NB4 (cell line): ENCODE data around the gene AP3S1.

Experiments
- MYC ChIP-seq: IDR thresholded peaks from 2 replicates; pipeline ENCODE4 v1.6.1; 2011; ENCODE audit warnings: low read depth, low read length
- POLR2A ChIP-seq: IDR thresholded peaks from 2 replicates; pipeline ENCODE4 v1.6.1; 2011; ENCODE audit warnings: mild to moderate bottlenecking; ENCODE audit not compliant: insufficient read length; ENCODE audit errors: extremely low read depth
- TF ChIP-seq, protein P1 (sequence below): IDR thresholded peaks from one replicate; pipeline ENCODE4 v1.5.1; 2012; ENCODE audit warnings: low read depth, low read length
- TF ChIP-seq, protein P2 (sequence below): IDR thresholded peaks from 2 replicates; pipeline ENCODE4 v1.6.1; 2011; ENCODE audit warnings: low read depth, low read length

DNA sequence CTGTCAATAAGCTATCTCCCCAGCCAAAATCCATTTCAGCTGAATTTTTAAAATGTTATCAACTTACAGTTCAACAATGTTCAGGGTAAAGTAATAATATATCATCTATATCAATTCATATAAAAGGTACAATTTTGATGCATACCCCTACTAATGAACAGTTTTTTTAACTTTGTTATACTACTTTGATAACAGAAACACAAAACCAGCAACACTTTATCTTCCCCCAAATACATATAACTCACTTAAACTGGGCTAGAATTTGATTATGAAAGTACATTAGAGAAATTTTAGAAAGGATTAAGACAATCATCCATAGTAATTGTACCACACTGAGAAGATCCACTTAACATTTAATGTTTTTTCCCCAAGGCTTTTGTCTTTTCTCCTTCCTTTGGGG is 30.3 kb upstream of the AP3S1 start:
- TF ChIP-seq, protein P1, sequence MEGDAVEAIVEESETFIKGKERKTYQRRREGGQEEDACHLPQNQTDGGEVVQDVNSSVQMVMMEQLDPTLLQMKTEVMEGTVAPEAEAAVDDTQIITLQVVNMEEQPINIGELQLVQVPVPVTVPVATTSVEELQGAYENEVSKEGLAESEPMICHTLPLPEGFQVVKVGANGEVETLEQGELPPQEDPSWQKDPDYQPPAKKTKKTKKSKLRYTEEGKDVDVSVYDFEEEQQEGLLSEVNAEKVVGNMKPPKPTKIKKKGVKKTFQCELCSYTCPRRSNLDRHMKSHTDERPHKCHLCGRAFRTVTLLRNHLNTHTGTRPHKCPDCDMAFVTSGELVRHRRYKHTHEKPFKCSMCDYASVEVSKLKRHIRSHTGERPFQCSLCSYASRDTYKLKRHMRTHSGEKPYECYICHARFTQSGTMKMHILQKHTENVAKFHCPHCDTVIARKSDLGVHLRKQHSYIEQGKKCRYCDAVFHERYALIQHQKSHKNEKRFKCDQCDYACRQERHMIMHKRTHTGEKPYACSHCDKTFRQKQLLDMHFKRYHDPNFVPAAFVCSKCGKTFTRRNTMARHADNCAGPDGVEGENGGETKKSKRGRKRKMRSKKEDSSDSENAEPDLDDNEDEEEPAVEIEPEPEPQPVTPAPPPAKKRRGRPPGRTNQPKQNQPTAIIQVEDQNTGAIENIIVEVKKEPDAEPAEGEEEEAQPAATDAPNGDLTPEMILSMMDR: no peak
- TF ChIP-seq POLR2A: no peak
- TF ChIP-seq, protein P2, sequence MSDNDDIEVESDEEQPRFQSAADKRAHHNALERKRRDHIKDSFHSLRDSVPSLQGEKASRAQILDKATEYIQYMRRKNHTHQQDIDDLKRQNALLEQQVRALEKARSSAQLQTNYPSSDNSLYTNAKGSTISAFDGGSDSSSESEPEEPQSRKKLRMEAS: no peak
- TF ChIP-seq MYC: no peak
